Measurements from ENCODE around the gene TCERG1.
A peak's percentile ranks its signal among the peaks of the same experiment; 100 is the strongest.
"Not testable (repeated sequence)": the region's sequence is repeated elsewhere in the genome, so short reads cannot be mapped to it uniquely, and the experiment has no call there.

TCERG1 gene

GRCh38 chr5:146549615-146550014, 102.5 kb downstream of the TCERG1 start:
- H3K27ac ChIP-seq: no peak overlapping the region
- TF ChIP-seq ZFX (IDR thresholded peaks at IDR 0.05): no peak
- no peak for TF ChIP-seq CTCF (conservative IDR thresholded peaks at IDR 0.05)

GRCh38 chr5:146553446-146553845, 106.3 kb downstream of the TCERG1 start:
- H3K27ac ChIP-seq: no peak overlapping the region
- TF ChIP-seq CTCF (conservative IDR thresholded peaks at IDR 0.05) (no peak), ZFX (IDR thresholded peaks at IDR 0.05) (no peak)

GRCh38 chr5:146556884-146557283, 109.8 kb downstream of the TCERG1 start:
- TF ChIP-seq CTCF (conservative IDR thresholded peaks at IDR 0.05): 0 out of 2 replicates have a peak, but pooled peaks have one; percentile 13
- not testable (repeated sequence) for H3K27ac ChIP-seq

GRCh38 chr5:146560205-146560812, 113.2 kb downstream of the TCERG1 start:
- no peak for TF ChIP-seq CTCF (conservative IDR thresholded peaks at IDR 0.05)
- no peak for TF ChIP-seq ZFX (IDR thresholded peaks at IDR 0.05)

More at GRCh38 chr5:146560205-146560812, 113.2 kb downstream of the TCERG1 start:
- no peak overlapping the region for H3K27ac ChIP-seq
